OCI-LY1 (cell line): ENCODE data around the gene SEPTIN8.

Source experiments
- EZH2 ChIP-seq: fragments of 200-600 bp; sonication (generic), shearing (Covaris generic); IDR thresholded peaks from 2 replicates; pipeline ENCODE4 v1.8.0; 2017; ENCODE audit warnings: borderline replicate concordance, mixed run types, mild to moderate bottlenecking, antibody characterized with exemption, low read length, moderate library complexity, mixed read lengths
- TF ChIP-seq, protein P1 (sequence below): fragments of 200-600 bp; sonication (generic), shearing (Covaris generic); IDR thresholded peaks from 2 replicates; pipeline ENCODE4 v1.5.1; 2017; ENCODE audit warnings: mild to moderate bottlenecking, antibody characterized with exemption, low read length, moderate library complexity, mixed read lengths

DNA sequence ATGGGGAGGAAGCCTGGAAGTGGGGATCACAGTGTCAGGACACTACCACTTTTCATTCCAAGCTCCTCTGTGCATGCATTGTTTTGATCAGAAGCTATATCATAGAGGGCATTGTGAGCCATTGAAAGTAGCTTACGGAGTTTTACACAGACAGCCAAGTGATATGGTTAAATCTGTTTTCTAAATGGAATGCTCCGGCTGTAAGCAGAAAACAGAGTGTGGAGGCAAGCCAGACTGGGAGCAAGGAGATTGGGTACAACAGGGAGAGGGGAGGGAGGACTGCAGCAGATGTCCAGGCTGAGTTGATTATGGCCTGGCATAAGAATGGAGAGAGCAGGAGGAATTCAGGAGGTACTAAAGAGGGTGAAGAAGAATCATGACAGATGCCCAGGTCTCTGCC, 20.6 kb upstream of the SEPTIN8 start:
- TF ChIP-seq, protein P1, sequence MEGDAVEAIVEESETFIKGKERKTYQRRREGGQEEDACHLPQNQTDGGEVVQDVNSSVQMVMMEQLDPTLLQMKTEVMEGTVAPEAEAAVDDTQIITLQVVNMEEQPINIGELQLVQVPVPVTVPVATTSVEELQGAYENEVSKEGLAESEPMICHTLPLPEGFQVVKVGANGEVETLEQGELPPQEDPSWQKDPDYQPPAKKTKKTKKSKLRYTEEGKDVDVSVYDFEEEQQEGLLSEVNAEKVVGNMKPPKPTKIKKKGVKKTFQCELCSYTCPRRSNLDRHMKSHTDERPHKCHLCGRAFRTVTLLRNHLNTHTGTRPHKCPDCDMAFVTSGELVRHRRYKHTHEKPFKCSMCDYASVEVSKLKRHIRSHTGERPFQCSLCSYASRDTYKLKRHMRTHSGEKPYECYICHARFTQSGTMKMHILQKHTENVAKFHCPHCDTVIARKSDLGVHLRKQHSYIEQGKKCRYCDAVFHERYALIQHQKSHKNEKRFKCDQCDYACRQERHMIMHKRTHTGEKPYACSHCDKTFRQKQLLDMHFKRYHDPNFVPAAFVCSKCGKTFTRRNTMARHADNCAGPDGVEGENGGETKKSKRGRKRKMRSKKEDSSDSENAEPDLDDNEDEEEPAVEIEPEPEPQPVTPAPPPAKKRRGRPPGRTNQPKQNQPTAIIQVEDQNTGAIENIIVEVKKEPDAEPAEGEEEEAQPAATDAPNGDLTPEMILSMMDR, result no peak
- TF ChIP-seq EZH2, result no peak
